Heart left ventricle (tissue), 16 donors: Measurements from ENCODE around the gene FBXW4. TPM values are rescaled to one million over a fixed set of nuclear protein-coding genes. Genes with fewer than 3 reads are reported as not detected.

ENCODE experiments used
- ATAC-seq, 4 donors: fragments of 200-7000 bp; cut with Tn5 transposase; one replicate each; pipeline ENCODE4 v1.9.1; 2020 to 2022; ENCODE audit warnings: moderate library complexity in 4 of 4, mild to moderate bottlenecking in 3 of 4, moderate number of reproducible peaks in 1 of 4
- DNase-seq, 5 donors: peaks; one replicate each; pipeline ENCODE4 v3.0.0-alpha.2; 2020
- H3K27ac ChIP-seq, 12 donors: fragments of 200-600 bp; sonication (generic) in 4 of 12; one replicate each; pipeline versions ENCODE4 v1.5.0 to v1.8.0; 2016 to 2022; ENCODE audit warnings: mild to moderate bottlenecking in 2 of 12
- H3K27me3 ChIP-seq, 9 donors: fragments of 200-600 bp; sonication (generic) in 2 of 9; one replicate each; pipeline versions ENCODE4 v1.5.1 to v1.8.0; 2016 to 2022; ENCODE audit warnings: mild to moderate bottlenecking in 3 of 9
- H3K36me3 ChIP-seq, 9 donors: fragments of 200-600 bp; sonication (generic) in 2 of 9; one replicate each; pipeline versions ENCODE4 v1.5.0 to v1.8.0; 2018 to 2022; ENCODE audit warnings: mild to moderate bottlenecking in 2 of 9
- H3K4me1 ChIP-seq, 12 donors: fragments of 200-600 bp; sonication (generic) in 4 of 12; one replicate each; pipeline versions ENCODE4 v1.5.0 to v1.8.0; 2016 to 2022; ENCODE audit warnings: mild to moderate bottlenecking in 3 of 12
- H3K4me3 ChIP-seq, 12 donors: fragments of 200-600 bp; sonication (generic) in 4 of 12; one replicate each; pipeline versions ENCODE4 v1.5.0 to v1.8.0; 2017 to 2022; ENCODE audit warnings: mild to moderate bottlenecking in 9 of 12, moderate library complexity in 4 of 12
- H3K9me3 ChIP-seq, 12 donors: fragments of 200-600 bp; sonication (generic) in 4 of 12; one replicate each; pipeline versions ENCODE4 v1.5.0 to v1.8.0; 2016 to 2022; ENCODE audit warnings: mild to moderate bottlenecking in 1 of 12
- POLR2A ChIP-seq, 2 donors: fragments of 450-650 bp; IDR thresholded peaks; one replicate each; pipeline ENCODE4 v1.6.1; 2017; ENCODE audit warnings: antibody characterized with exemption in 2 of 2, mild to moderate bottlenecking in 2 of 2, moderate library complexity in 2 of 2
- WGBS, 4 donors: extraction: QIAGEN DNeasy Blood & Tissue Kit in 2 of 4; methylation state at CpG; one replicate each; pipeline versions ENCODE4 v1.1.5 to v1.1.7; 2013 to 2018; 5-methylcytosine and 5-hydroxymethylcytosine counted together
- intact Hi-C, 10 donors: fragments of 100-400 bp; cut with DNase I; formaldehyde crosslinking; loops; one replicate each; pipeline versions ENCODE4 v1.11.1 to v1.14.2; 2022
- polyA plus RNA-seq, 2 donors: library from polyadenylated mRNA; stranded (reverse); fragments of 200-250 nt; gene quantifications; one replicate each; pipeline ENCODE4 v1.2.3, GENCODE V29; 2013
- total RNA-seq, 9 donors: library from RNA; depleted of rRNA in 2 of 9; stranded (reverse); fragments of >200 nt in 2 of 9; fragmentation: NEBNext Ultra II Directional in 3 of 9; extraction: Animal tissue kit (Norgen Biotek cat#: 25700) in 3 of 9; gene quantifications; one replicate each; pipeline versions ENCODE4 v1.1.0 to v1.2.4, GENCODE V29; 2016 to 2023
- TF ChIP-seq, protein P1 (sequence below), 12 donors: fragments of 200-600 bp; sonication (generic) in 4 of 12; IDR thresholded peaks; one replicate each; pipeline versions ENCODE4 v1.5.0 to v1.8.0; 2018 to 2022; ENCODE audit warnings: antibody characterized with exemption in 12 of 12, mild to moderate bottlenecking in 5 of 12
- donor health status: ischemic (EF 13 %, LVEDD 7.1; RV severe dilation, severe dysfunction).
- donor health status: healthy with polysubstance abuse.
- donor health status: DM: no; HTN: yes; CAD: no.
- donor health status: DM: no; HTN: no; CAD: no.
- donor health status: ischemic (EF 25% LVEDD 6.9; RV normal size, moderate dysfunction).
- donor health status: ischemic (EF 25% LVEDD 5.7; RV mildly dilated, moderate dysfunction).
- donor health status: healthy.
- donor health status: DM: yes; HTN: yes; CAD: no.
- donor health status: ischemic (EF 35%, LVEDD 5.7; RV mildly dilated, moderate dysfunction).
- donor health status: nonischemic (EF 11% LVEDD 7.7; RV severe dilation, severe dysfunction).
- donor health status: DM: yes; HTN: yes; CAD: no.
- donor health status: PGD.
- donor health status: ischemic (EF 29% LVEDD 5.4; RV normal size, mild dysfunction).
- donor health status: nonischemic (EF 23%, LVEDD 6.1; RV moderate dilation, normal function).

Gene FBXW4
- total and polyA plus RNA-seq, 11 donors: 35.8 to 116 (median 80.9) TPM

DNA sequence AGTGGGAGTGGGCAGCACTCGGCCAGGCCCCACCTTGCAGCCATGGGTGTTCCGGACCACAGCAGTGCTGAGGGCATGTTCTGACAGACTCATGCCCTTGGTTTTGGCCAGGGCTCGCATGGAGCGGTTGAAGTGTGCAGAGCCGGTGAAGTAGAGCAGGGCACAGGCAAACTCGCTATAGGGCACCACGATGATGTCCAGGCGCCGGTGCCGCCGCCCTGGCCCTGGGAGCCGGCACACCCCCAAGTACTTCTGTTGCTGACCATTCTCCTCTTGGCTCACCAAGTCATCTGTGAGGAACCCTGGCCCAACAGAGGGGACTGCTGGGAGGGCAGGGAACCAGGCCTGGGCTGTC lies 115.5 kb downstream of the FBXW4 start:
- no peak for TF ChIP-seq POLR2A (IDR thresholded peaks at IDR 0.05)
- TF ChIP-seq, protein P1, sequence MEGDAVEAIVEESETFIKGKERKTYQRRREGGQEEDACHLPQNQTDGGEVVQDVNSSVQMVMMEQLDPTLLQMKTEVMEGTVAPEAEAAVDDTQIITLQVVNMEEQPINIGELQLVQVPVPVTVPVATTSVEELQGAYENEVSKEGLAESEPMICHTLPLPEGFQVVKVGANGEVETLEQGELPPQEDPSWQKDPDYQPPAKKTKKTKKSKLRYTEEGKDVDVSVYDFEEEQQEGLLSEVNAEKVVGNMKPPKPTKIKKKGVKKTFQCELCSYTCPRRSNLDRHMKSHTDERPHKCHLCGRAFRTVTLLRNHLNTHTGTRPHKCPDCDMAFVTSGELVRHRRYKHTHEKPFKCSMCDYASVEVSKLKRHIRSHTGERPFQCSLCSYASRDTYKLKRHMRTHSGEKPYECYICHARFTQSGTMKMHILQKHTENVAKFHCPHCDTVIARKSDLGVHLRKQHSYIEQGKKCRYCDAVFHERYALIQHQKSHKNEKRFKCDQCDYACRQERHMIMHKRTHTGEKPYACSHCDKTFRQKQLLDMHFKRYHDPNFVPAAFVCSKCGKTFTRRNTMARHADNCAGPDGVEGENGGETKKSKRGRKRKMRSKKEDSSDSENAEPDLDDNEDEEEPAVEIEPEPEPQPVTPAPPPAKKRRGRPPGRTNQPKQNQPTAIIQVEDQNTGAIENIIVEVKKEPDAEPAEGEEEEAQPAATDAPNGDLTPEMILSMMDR (IDR thresholded peaks at IDR 0.05): no peak
- WGBS, 4 donors: 92 to 97% (median 97%) methylated on average over 8 to 12 of the region's 12 CpGs
- DNase-seq: no peak
- no peaks in the 10 kb centered on the region for H3K27me3 ChIP-seq
- H3K4me3 ChIP-seq: no peak overlapping the region
- intact Hi-C loops: loop anchor here in 3 of 10 donors (10.0 kb wide), 2 partner anchors 285 to 305 kb away; no protein-coding TSS in a partner anchor
- H3K27ac ChIP-seq: no peak overlapping the region
- H3K36me3 ChIP-seq: peaks cover 0 to 71% (median 58%) of the 10 kb centered on the region in 9 donors
- H3K4me1 ChIP-seq: no peaks in the 10 kb centered on the region
- ATAC-seq: no peak
- H3K9me3 ChIP-seq: no peaks in the 10 kb centered on the region

DNA sequence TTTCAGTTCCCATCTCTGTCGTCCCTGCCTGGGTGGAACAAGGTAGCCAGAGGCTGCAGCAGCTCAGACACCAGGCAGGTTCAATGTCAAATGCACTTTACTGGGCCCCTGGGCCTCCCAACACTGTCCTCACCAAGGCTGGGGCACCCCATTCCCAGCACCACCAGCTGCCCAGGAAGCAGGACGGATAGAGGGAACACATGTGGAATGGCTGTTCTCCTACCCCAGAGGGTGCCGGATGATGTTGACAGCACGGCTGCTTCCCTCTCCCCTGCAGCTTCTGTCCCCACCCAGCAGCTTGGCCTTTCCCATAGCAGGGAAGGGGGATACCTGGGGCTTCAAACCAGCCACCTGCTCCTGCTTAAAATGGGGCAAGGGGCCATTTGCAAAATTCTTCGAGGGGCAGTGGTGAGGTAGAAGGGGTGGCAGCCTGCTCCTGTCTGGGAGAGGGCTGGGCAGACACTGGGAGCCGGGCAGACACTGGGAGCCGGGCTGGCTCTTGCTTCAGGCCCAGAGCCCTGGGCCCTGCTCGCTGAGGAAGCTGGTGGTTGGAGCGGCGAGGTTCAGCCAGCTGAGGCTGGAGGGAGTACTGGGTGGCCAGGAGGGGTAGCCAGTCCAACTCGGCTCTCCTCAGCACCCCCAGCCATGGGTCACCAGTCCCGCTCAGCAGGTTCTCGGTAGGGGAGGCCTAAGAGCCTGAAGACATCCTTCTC lies 116.0 kb downstream of the FBXW4 start:
- H3K27me3 ChIP-seq: no peaks in the 10 kb centered on the region
- ATAC-seq (no peak), DNase-seq (no peak)
- H3K4me3 ChIP-seq: no peak overlapping the region
- H3K27ac ChIP-seq: no peak overlapping the region
- H3K9me3 ChIP-seq: no peaks in the 10 kb centered on the region
- 87 to 95% (median 93%) methylated on average over 13 of the region's 13 CpGs for WGBS, 4 donors
- TF ChIP-seq, protein P1 (IDR thresholded peaks at IDR 0.05): no peak
- TF ChIP-seq POLR2A (IDR thresholded peaks at IDR 0.05): no peak
- H3K36me3 ChIP-seq: peaks cover 0 to 65% (median 52%) of the 10 kb centered on the region in 9 donors
- intact Hi-C loops: loop anchor here in 3 of 10 donors (10.0 kb wide), 2 partner anchors 284 to 304 kb away; no protein-coding TSS in a partner anchor
- H3K4me1 ChIP-seq: no peaks in the 10 kb centered on the region

DNA sequence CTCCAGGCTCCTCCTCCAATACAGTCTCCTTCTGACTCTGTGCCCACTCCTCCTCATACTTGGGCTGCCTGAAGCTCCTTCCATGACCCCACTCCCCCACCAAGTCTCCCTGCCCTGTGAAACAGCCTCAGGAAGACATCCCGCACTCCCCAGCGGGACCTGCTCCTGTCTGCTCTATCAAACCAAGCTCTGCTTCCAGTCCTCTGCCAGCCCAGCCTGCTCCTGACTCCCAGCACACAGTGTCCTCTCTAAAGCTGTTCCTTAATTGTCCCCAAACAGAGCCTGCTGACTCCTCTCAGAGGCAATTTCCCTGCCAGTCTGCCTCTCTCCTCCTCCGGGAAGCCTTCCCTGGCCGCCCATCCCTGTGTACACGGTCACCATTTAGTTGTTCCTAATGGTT lies 116.8 kb downstream of the FBXW4 start:
- peaks cover 0 to 58% (median 46%) of the 10 kb centered on the region in 9 donors for H3K36me3 ChIP-seq
- intact Hi-C loops: loop anchor here in 3 of 10 donors (10.0 kb wide), 2 partner anchors 283 to 303 kb away; no protein-coding TSS in a partner anchor
- ATAC-seq: no peak

More for the DNA sequence above, 116.8 kb downstream of the FBXW4 start:
- 82 to 94% (median 89%) methylated on average over 5 of the region's 5 CpGs for WGBS, 4 donors
- H3K4me3 ChIP-seq: no peak overlapping the region
- no peak overlapping the region for H3K27ac ChIP-seq
- no peak for TF ChIP-seq POLR2A (IDR thresholded peaks at IDR 0.05)
- TF ChIP-seq, protein P1 (IDR thresholded peaks at IDR 0.05): no peak
- no peaks in the 10 kb centered on the region for H3K27me3 ChIP-seq
- peaks cover 0 to 3% (median under 1%) of the 10 kb centered on the region in 12 donors for H3K9me3 ChIP-seq
- no peaks in the 10 kb centered on the region for H3K4me1 ChIP-seq
- no peak for DNase-seq
